Testis (tissue), 3 donors: ENCODE data around the gene DHX30. TPM values are rescaled to one million over a fixed set of nuclear protein-coding genes. Genes with fewer than 3 reads are reported as not detected.

Experiments
- DNase-seq: peaks from one replicate; pipeline ENCODE4 v3.0.0-alpha.2; 2019
- H3K27ac ChIP-seq, 2 donors: fragments of 200-600 bp; sonication (generic); one replicate each; pipeline ENCODE4 v1.5.1; 2019
- H3K27me3 ChIP-seq: fragments of 200-600 bp; sonication (generic); one replicate; pipeline ENCODE4 v1.5.1; 2019
- H3K36me3 ChIP-seq: fragments of 200-600 bp; sonication (generic); one replicate; pipeline ENCODE4 v1.5.1; 2017; ENCODE audit warnings: low read depth; ENCODE audit errors: missing control alignments
- H3K4me1 ChIP-seq: fragments of 200-600 bp; sonication (generic); one replicate; pipeline ENCODE4 v1.5.1; 2019
- H3K4me3 ChIP-seq, 2 donors: fragments of 200-600 bp; sonication (generic); one replicate each; pipeline ENCODE4 v1.5.1; 2017 to 2019
- H3K9me3 ChIP-seq: fragments of 200-600 bp; sonication (generic); one replicate; pipeline ENCODE4 v1.5.1; 2017
- CTCF ChIP-seq, 3 experiments: fragments of 450-650 bp in 2 of 3; fragments of 200-600 bp in 1 of 3; sonication (generic) in 1 of 3; IDR thresholded peaks; one replicate each; pipeline ENCODE4 v1.5.1; 2016 to 2019; ENCODE audit warnings: antibody characterized with exemption in 3 of 3, mild to moderate bottlenecking in 2 of 3, moderate library complexity in 1 of 3
- POLR2A ChIP-seq: fragments of 450-650 bp; IDR thresholded peaks from one replicate; pipeline ENCODE4 v1.6.1; 2017; ENCODE audit warnings: antibody characterized with exemption, mild to moderate bottlenecking, moderate library complexity
- WGBS, 2 donors: methylation state at CpG; one replicate each; pipeline ENCODE4 v1.1.5; 2018; 5-methylcytosine and 5-hydroxymethylcytosine counted together
- intact Hi-C: fragments of 100-400 bp; cut with DNase I; formaldehyde crosslinking; loops from one replicate; pipeline ENCODE4 v1.15.1; 2023; ENCODE audit warnings: low total_unique reads
- polyA plus RNA-seq: library from polyadenylated mRNA; stranded (reverse); fragments of 350-450 nt; fragmentation: Illumina TruSeq; extraction: RNeasy Lipid Tissue Mini Kit (QIAGEN cat#74804); gene quantifications from one replicate; pipeline ENCODE4 v1.2.3, GENCODE V29; 2014; ENCODE audit warnings: low read depth, low replicate concordance; ENCODE audit not compliant: insufficient read depth
- total RNA-seq, 2 donors: library from RNA; depleted of rRNA; stranded (reverse); fragments of >200 nt; gene quantifications; one replicate each; pipeline ENCODE4 v1.2.3, GENCODE V29; 2016

DHX30 gene
- total and polyA plus RNA-seq, 3 donors from 2014 or later: 178 to 216 (median 187) TPM

GRCh38 chr3:47850564-47851410 is 47.8 kb downstream of the DHX30 start:
- DNase-seq: no peak
- Histone ChIP-seq H3K27me3 (no peaks in the 10 kb centered on the region), H3K9me3 (no peaks in the 10 kb centered on the region), H3K36me3 (no peaks in the 10 kb centered on the region), H3K27ac (no peak overlapping the region), H3K4me3 (no peak overlapping the region), H3K4me1 (peaks cover 10% of the 10 kb centered on the region)
- intact Hi-C loops: loop anchor here (10.0 kb wide), 1 partner anchor 304 kb away; no protein-coding TSS in a partner anchor
- 78 to 82% methylated on average over 11 to 14 of the region's 14 CpGs for WGBS, 2 donors
- no peak for TF ChIP-seq POLR2A
- TF ChIP-seq CTCF (IDR thresholded peaks at IDR 0.05): no peak

GRCh38 chr3:47851888-47852603 is 49.1 kb downstream of the DHX30 start:
- H3K4me1 ChIP-seq: peaks cover 10% of the 10 kb centered on the region
- H3K36me3 ChIP-seq: no peaks in the 10 kb centered on the region
- H3K9me3 ChIP-seq: no peaks in the 10 kb centered on the region
- H3K4me3 ChIP-seq: no peak overlapping the region
- DNase-seq: no peak
- H3K27ac ChIP-seq: peak overlapping the region in 1 of 2 donors; percentile 59
- TF ChIP-seq POLR2A (no peak), CTCF (IDR thresholded peaks at IDR 0.05) (no peak)
- WGBS, 2 donors: 92 to 94% methylated on average over 12 of the region's 12 CpGs
- intact Hi-C loops: loop anchor here (10.0 kb wide), 1 partner anchor 303 kb away; no protein-coding TSS in a partner anchor
- H3K27me3 ChIP-seq: no peaks in the 10 kb centered on the region

- no peak overlapping the region for H3K4me3 ChIP-seq
- intact Hi-C loops: loop anchor here (10.0 kb wide), 1 partner anchor 302 kb away; no protein-coding TSS in a partner anchor
- H3K4me1 ChIP-seq: peaks cover 10% of the 10 kb centered on the region
- H3K9me3 ChIP-seq: no peaks in the 10 kb centered on the region
- WGBS, 2 donors: 84 to 91% methylated on average over 25 to 31 of the region's 36 CpGs
- no peaks in the 10 kb centered on the region for H3K27me3 ChIP-seq
- no peak for TF ChIP-seq POLR2A
- TF ChIP-seq CTCF (IDR thresholded peaks at IDR 0.05): no peak
- H3K27ac ChIP-seq: peak overlapping the region in 1 of 2 donors; percentile 59
- no peak for DNase-seq
- H3K36me3 ChIP-seq: no peaks in the 10 kb centered on the region
Observed at GRCh38 chr3:47852604-47853602, 50.0 kb downstream of the DHX30 start.

GRCh38 chr3:47854267-47854666 is 51.3 kb downstream of the DHX30 start:
- Histone ChIP-seq H3K9me3 (no peaks in the 10 kb centered on the region), H3K27ac (peak overlapping the region; percentile 1 to 59), H3K4me1 (peaks cover 10% of the 10 kb centered on the region), H3K27me3 (no peaks in the 10 kb centered on the region), H3K36me3 (no peaks in the 10 kb centered on the region), H3K4me3 (no peak overlapping the region)
- intact Hi-C loops: loop anchor here (10.0 kb wide), 1 partner anchor 301 kb away; no protein-coding TSS in a partner anchor
- no peak for TF ChIP-seq CTCF (IDR thresholded peaks at IDR 0.05)
- no peak for TF ChIP-seq POLR2A
- 62 to 73% methylated on average over 11 of the region's 11 CpGs for WGBS, 2 donors
- DNase-seq: no peak
